DND-41 (cell line): ENCODE data around the gene RUNX3.

Experiments
- EZH2 ChIP-seq: IDR thresholded peaks from 3 replicates; pipeline ENCODE4 v1.6.1; 2012; ENCODE audit warnings: borderline replicate concordance, low read depth, mild to moderate bottlenecking, moderate library complexity, low read length, inconsistent platforms; ENCODE audit not compliant: severe bottlenecking
- TF ChIP-seq, protein P1 (sequence below): IDR thresholded peaks from 2 replicates; pipeline ENCODE4 v1.5.1; 2012; ENCODE audit warnings: borderline replicate concordance, low read length, moderate library complexity, mild to moderate bottlenecking; ENCODE audit not compliant: poor library complexity, severe bottlenecking; ENCODE audit errors: extremely low read depth

DNA sequence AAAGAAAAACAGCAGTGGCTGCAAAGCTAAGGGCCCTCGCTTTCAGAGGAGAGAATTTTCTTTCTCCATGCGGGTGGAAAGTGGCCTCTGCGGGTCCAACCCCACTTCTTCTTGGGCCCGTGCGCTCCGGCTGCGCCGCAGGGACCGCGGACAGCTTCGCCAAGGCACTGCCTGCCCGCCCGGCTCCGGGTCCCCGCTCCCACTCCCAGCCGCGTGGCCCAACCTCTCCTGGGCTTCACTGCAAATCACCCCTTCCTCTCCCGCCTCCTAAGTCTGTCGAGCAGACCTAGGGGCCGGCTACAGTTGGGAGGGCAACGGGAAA is 1.0 kb upstream of the RUNX3 start:
- TF ChIP-seq EZH2: no peak
- TF ChIP-seq, protein P1, sequence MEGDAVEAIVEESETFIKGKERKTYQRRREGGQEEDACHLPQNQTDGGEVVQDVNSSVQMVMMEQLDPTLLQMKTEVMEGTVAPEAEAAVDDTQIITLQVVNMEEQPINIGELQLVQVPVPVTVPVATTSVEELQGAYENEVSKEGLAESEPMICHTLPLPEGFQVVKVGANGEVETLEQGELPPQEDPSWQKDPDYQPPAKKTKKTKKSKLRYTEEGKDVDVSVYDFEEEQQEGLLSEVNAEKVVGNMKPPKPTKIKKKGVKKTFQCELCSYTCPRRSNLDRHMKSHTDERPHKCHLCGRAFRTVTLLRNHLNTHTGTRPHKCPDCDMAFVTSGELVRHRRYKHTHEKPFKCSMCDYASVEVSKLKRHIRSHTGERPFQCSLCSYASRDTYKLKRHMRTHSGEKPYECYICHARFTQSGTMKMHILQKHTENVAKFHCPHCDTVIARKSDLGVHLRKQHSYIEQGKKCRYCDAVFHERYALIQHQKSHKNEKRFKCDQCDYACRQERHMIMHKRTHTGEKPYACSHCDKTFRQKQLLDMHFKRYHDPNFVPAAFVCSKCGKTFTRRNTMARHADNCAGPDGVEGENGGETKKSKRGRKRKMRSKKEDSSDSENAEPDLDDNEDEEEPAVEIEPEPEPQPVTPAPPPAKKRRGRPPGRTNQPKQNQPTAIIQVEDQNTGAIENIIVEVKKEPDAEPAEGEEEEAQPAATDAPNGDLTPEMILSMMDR: no peak
